Osteocyte (in vitro differentiated cells): ENCODE measurements around the gene TMEM267. TPM values are rescaled to one million over a fixed set of nuclear protein-coding genes. Genes with fewer than 3 reads are reported as not detected.
A peak's percentile ranks its signal among the peaks of the same experiment; 100 is the strongest.
"Not testable (repeated sequence)": the region's sequence is repeated elsewhere in the genome, so short reads cannot be mapped to it uniquely, and the experiment has no call there.

ENCODE experiments used
- DNase-seq: peaks from one replicate; pipeline ENCODE4 v3.0.0; 2021; ENCODE audit warnings: mixed read lengths; ENCODE audit not compliant: unreplicated experiment; ENCODE audit errors: extremely low spot score
- H3K27ac Mint-ChIP-seq: one replicate; pipeline ENCODE4 v1.8.0; 2021; ENCODE audit warnings: mild to moderate bottlenecking, mixed read lengths; ENCODE audit not compliant: unreplicated experiment
- H3K27me3 Mint-ChIP-seq: one replicate; pipeline ENCODE4 v1.8.0; 2021; ENCODE audit warnings: mixed read lengths; ENCODE audit not compliant: unreplicated experiment
- H3K36me3 Mint-ChIP-seq: one replicate; pipeline ENCODE4 v1.8.0; 2021; ENCODE audit warnings: mixed read lengths; ENCODE audit not compliant: unreplicated experiment
- H3K4me1 Mint-ChIP-seq: one replicate; pipeline ENCODE4 v1.8.0; 2021; ENCODE audit warnings: mixed read lengths; ENCODE audit not compliant: unreplicated experiment
- H3K4me3 Mint-ChIP-seq: one replicate; pipeline ENCODE4 v1.8.0; 2021; ENCODE audit warnings: mild to moderate bottlenecking, moderate library complexity, mixed read lengths; ENCODE audit not compliant: unreplicated experiment
- H3K9me3 Mint-ChIP-seq: one replicate; pipeline ENCODE4 v1.8.0; 2021; ENCODE audit warnings: mixed read lengths; ENCODE audit not compliant: unreplicated experiment
- total RNA-seq: library from RNA; stranded (reverse); gene quantifications from 2 replicates; pipeline ENCODE4 v1.2.1, GENCODE V29; 2021
- TF ChIP-seq, protein P1 (sequence below): fragments of 200-600 bp; sonication (generic); IDR thresholded peaks from 2 replicates; pipeline ENCODE4 v1.5.0; 2021; ENCODE audit warnings: antibody characterized with exemption, mild to moderate bottlenecking, moderate library complexity

TMEM267 gene
- total RNA-seq, 1 donor from 2014 or later = 22.5 TPM

DNA sequence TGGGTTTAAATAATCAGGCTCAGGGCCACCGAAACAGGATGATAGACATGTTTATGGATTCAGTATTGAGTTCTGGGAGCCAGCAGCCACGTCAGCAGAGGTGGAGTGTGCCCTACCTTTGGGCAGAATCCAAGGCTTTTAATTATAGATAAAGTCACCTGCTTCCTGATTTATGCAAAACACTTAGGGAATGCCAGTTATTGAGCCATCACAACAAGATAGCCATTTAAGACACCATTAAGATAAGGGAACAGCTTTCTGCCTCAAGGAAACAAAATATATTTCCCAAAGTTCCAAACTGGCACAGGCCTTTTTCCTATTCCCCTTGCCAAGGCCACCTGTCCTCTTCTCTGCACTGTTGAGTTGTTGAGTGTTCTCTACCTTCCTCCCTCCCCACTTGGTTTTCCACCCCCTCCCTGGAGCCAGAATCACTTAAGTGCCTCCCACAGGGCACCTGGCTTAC lies 73.8 kb downstream of the TMEM267 start:
- H3K9me3 Mint-ChIP-seq = no peaks in the 10 kb centered on the region

DNA sequence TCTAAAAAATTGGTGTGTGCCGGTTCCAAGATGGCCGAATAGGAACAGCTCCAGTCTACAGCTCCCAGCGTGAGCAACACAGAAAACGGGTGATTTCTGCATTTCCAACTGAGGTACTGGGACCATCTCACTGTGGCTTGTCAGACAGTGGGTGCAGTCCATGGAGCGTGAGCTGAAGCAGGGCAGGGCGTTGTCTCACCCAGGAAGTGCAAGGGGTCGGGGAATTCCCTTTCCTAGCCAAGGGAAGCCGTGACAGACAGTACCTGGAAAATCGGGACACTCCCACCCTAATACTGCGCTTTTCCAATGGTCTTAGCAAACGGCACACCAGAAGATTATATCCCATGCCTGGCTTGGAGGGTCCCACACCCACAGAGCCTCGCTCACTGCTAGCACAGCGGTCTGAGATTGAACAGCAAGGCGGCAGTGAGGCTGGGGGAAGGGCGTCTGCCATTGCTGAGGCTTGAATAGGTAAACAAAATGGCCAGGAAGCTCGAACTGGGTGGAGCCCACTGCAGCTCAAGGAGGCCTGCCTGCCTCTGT lies 81.1 kb downstream of the TMEM267 start:
- not testable (repeated sequence) for H3K4me1 Mint-ChIP-seq, H3K27ac Mint-ChIP-seq, DNase-seq, H3K36me3 Mint-ChIP-seq, H3K4me3 Mint-ChIP-seq, H3K9me3 Mint-ChIP-seq
- H3K27me3 Mint-ChIP-seq = peaks cover 51% of the 10 kb centered on the region

More for the DNA sequence above, 73.8 kb downstream of the TMEM267 start:
- peaks cover 21% of the 10 kb centered on the region for H3K27me3 Mint-ChIP-seq
- no peaks in the 10 kb centered on the region for H3K4me1 Mint-ChIP-seq
- DNase-seq = no peak
- no peak overlapping the region for H3K27ac Mint-ChIP-seq
- H3K4me3 Mint-ChIP-seq = no peak overlapping the region
- TF ChIP-seq, protein P1, sequence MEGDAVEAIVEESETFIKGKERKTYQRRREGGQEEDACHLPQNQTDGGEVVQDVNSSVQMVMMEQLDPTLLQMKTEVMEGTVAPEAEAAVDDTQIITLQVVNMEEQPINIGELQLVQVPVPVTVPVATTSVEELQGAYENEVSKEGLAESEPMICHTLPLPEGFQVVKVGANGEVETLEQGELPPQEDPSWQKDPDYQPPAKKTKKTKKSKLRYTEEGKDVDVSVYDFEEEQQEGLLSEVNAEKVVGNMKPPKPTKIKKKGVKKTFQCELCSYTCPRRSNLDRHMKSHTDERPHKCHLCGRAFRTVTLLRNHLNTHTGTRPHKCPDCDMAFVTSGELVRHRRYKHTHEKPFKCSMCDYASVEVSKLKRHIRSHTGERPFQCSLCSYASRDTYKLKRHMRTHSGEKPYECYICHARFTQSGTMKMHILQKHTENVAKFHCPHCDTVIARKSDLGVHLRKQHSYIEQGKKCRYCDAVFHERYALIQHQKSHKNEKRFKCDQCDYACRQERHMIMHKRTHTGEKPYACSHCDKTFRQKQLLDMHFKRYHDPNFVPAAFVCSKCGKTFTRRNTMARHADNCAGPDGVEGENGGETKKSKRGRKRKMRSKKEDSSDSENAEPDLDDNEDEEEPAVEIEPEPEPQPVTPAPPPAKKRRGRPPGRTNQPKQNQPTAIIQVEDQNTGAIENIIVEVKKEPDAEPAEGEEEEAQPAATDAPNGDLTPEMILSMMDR = no peak
- H3K36me3 Mint-ChIP-seq = no peaks in the 10 kb centered on the region

DNA sequence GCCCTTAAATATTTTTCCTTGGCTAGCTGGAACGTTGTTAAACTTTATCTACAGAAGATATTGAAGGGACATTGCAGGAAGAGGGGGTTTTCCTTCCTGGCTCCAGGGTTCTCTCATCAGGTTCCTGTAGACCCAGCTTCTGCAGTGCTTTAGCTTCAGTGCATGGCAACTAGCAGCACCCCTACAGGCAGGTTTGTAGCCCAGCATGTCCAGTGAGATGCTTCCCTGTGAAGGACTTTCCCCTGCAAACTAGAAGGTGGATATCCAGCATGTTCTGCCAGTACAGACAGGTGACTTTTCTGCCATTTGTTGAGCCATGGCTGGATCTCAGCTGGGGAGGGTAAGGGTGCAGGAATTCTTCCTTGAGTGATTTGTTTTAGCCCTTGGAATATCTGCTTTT lies 81.8 kb downstream of the TMEM267 start:
- Mint-ChIP-seq H3K27me3 (peaks cover 45% of the 10 kb centered on the region), H3K4me3 (no peak overlapping the region), H3K4me1 (no peaks in the 10 kb centered on the region), H3K36me3 (no peaks in the 10 kb centered on the region), H3K27ac (no peak overlapping the region), H3K9me3 (no peaks in the 10 kb centered on the region)
- TF ChIP-seq, protein P1 = peak; percentile 26
- no peak for DNase-seq

DNA sequence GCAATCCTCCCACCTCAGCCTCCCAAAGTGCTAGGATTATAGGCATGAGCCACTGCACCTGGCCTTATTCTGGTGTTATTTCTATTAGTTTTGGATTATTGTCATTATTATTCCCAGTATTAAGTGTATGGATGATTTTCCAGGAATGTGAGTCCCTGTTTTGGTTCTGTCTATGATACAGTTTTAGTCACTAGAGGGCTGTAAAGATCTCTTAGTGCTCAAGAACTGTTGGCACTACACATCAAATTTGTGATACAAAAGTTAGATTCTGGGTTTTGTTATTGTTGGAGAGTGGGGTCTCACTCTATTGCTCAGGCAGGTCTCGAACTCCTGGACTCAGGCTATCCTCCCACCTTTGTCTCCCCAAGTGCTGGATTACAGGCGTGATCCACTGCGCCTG lies 83.6 kb downstream of the TMEM267 start:
- no peak overlapping the region for H3K4me3 Mint-ChIP-seq
- no peaks in the 10 kb centered on the region for H3K36me3 Mint-ChIP-seq
- H3K27ac Mint-ChIP-seq = no peak overlapping the region
- no peaks in the 10 kb centered on the region for H3K4me1 Mint-ChIP-seq
- TF ChIP-seq, protein P1 = peak; percentile 55
- no peak for DNase-seq
- H3K27me3 Mint-ChIP-seq = peaks cover 34% of the 10 kb centered on the region
- H3K9me3 Mint-ChIP-seq = no peaks in the 10 kb centered on the region

DNA sequence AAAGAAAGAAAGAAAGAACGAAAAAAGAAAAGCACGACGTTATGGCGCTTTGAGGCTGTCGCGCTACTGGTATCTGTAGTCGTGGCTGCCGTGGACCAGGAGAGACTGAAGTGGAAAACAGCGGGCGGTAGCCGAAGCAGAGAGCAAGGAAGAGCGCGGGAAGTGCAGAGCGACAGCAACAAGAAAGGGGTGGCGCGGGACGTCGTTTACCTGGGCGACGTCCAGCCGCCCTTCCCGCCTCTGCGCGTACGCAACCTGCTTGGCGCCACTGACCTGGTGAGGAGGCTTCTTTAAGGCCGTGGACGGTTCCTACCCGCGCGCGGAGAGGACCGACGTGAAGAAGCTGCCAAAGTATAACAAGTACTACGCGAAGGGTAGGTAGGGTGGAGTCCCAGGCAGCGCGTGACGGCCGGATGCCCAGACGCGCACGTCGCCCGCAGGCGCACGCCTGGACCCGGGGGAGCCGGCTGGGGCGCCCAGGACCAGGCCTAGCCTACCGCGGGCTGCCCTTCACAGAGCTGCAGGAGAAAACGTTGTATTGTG lies 86.8 kb downstream of the TMEM267 start:
- H3K4me1 Mint-ChIP-seq = no peaks in the 10 kb centered on the region
- no peaks in the 10 kb centered on the region for H3K36me3 Mint-ChIP-seq
- peaks cover 32% of the 10 kb centered on the region for H3K27me3 Mint-ChIP-seq
- DNase-seq = no peak
- H3K9me3 Mint-ChIP-seq = no peaks in the 10 kb centered on the region
- TF ChIP-seq, protein P1 = no peak
- no peak overlapping the region for H3K4me3 Mint-ChIP-seq
- no peak overlapping the region for H3K27ac Mint-ChIP-seq

Other genes starting within 250 kb of the TMEM267 start
- gene HMGCS1, start 170.5 kb downstream of the TMEM267 start, total RNA-seq = 47.7 and 49.1 TPM in 2 replicates
- not detected in 2 replicates for gene CCL28, start 71.5 kb downstream of the TMEM267 start, total RNA-seq
- 1.5 and 1.7 TPM in 2 replicates for gene C5orf34, start 31.3 kb upstream of the TMEM267 start, total RNA-seq
- gene PAIP1, start 73.2 kb upstream of the TMEM267 start, total RNA-seq = 104 and 105 TPM in 2 replicates
- 107 and 108 TPM in 2 replicates for gene NNT, start 119.3 kb upstream of the TMEM267 start, total RNA-seq